Adrenal gland (tissue), 5 donors: ENCODE data around the gene AADAC.

ENCODE experiments used
- CTCF ChIP-seq, 6 experiments: fragments of 450-650 bp in 4 of 6; fragments of 200-600 bp in 2 of 6; sonication (generic) in 1 of 6; IDR thresholded peaks; 1 replicate in 5 of 6; 2 replicates in 1 of 6; pipeline versions ENCODE4 v1.5.1 to v1.8.0; 2016 to 2021; ENCODE audit warnings: antibody characterized with exemption in 6 of 6, mild to moderate bottlenecking in 2 of 6, moderate library complexity in 1 of 6
- POLR2A ChIP-seq, 2 donors: fragments of 450-650 bp; IDR thresholded peaks; one replicate each; pipeline ENCODE4 v1.6.1; 2017; ENCODE audit warnings: antibody characterized with exemption in 2 of 2, mild to moderate bottlenecking in 2 of 2, moderate library complexity in 1 of 2
- donor health status: DM: no; HTN: no; CAD: no.

- no peak for TF ChIP-seq CTCF (IDR thresholded peaks at IDR 0.05)
- no peak for TF ChIP-seq POLR2A (IDR thresholded peaks at IDR 0.05)
These were observed 13.9 kb downstream of the AADAC start for GRCh38 chr3:151827816-151828215.
